Measurements from ENCODE around the gene EIF5AL1.

The EIF5AL1 gene

GRCh38 chr10:79561257-79561656, 48.9 kb downstream of the EIF5AL1 start:
- no peak for DNase-seq

GRCh38 chr10:79562135-79562756, 49.9 kb downstream of the EIF5AL1 start:
- no peak for DNase-seq

- DNase-seq = no peak
Observed at GRCh38 chr10:79563426-79563825, 51.1 kb downstream of the EIF5AL1 start.
